ENCODE measurements around the gene VPS54. TPM values are rescaled to one million over a fixed set of nuclear protein-coding genes. Genes with fewer than 3 reads are reported as not detected.
A peak's percentile ranks its signal among the peaks of the same experiment; 100 is the strongest.

The VPS54 gene
- total RNA-seq, 6 donors from 2014 or later, result 10.3 to 43.7 (median 21.7) TPM

DNA sequence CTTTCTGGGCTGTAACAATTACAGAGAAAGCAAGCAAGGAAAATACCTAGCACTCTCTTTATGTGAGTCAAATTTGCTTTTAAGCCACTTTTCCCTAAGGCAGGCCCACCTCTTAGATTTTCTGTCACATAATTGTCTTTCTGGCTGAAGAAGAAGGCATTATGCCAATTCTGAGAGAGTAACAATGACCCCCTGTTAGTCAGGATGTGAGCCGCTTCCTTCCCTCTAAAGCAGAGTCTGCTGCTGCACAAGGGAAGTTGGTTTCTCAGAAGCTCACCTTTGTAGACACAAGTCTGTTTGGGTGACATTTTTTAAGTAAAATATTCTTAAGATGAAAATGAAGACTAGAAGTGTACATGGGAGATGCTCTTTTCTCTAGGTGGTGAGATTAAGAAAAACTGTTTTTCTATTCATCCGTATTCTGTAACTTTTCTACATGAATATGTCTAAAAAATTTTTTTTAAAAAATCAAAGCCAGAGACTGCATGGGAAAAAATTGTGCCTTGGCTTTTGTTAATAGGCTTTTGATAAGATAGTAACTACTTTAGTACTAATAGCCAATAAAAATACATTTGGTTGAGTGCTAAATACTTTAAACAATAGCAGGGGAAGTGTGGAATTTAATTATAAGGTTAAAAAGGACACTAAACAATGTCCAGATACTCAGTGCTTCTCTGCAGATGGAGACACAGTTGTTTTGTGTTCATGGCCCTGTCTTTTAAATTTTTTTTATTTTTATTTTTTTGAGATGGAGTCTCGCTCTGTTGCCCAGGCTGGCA is 33.4 kb upstream of the VPS54 start:
- peak overlapping the region in 2 of 4 donors; percentile 7 to 71 for H3K27ac ChIP-seq
- 68 to 78% methylated on average over 3 of the region's 3 CpGs for WGBS, 2 donors
- DNase-seq (no peak), ATAC-seq (ENCODE audit: low FRiP score in 2 of 2) (no peak)
- TF ChIP-seq POLR2AphosphoS5 (IDR thresholded peaks at IDR 0.05) (peak in 1 of 2 donors; percentile 64), POLR2A (IDR thresholded peaks at IDR 0.05) (no peak), EP300 (IDR thresholded peaks at IDR 0.05) (no peak), CTCF (IDR thresholded peaks at IDR 0.05) (no peak)
- H3K4me1 ChIP-seq, result peaks cover 0 to 10% (median 8%) of the 10 kb centered on the region in 4 donors
- H3K27me3 ChIP-seq, result no peaks in the 10 kb centered on the region
- H3K4me3 ChIP-seq, result no peak overlapping the region
- H3K36me3 ChIP-seq, result no peaks in the 10 kb centered on the region
- H3K9me3 ChIP-seq, result no peaks in the 10 kb centered on the region

- H3K27ac ChIP-seq, result no peak overlapping the region
- peak; percentile 69 to 91 (median 84) for TF ChIP-seq CTCF (IDR thresholded peaks at IDR 0.05)
- no peak for TF ChIP-seq POLR2A (IDR thresholded peaks at IDR 0.05)
- H3K4me1 ChIP-seq, result peaks cover 0 to 10% (median 7%) of the 10 kb centered on the region in 4 donors
- peak in 1 of 2 donors; percentile 60 for DNase-seq
- no peak overlapping the region for H3K4me3 ChIP-seq
- 2 to 3% methylated on average over 3 of the region's 3 CpGs for WGBS, 2 donors
- no peaks in the 10 kb centered on the region for H3K27me3 ChIP-seq
- no peaks in the 10 kb centered on the region for H3K36me3 ChIP-seq
- peak; percentile 51 to 91 for ATAC-seq (ENCODE audit: low FRiP score in 2 of 2)
- no peaks in the 10 kb centered on the region for H3K9me3 ChIP-seq
Observed at GRCh38 chr2:64049633-64050220, 30.5 kb upstream of the VPS54 start.

DNA sequence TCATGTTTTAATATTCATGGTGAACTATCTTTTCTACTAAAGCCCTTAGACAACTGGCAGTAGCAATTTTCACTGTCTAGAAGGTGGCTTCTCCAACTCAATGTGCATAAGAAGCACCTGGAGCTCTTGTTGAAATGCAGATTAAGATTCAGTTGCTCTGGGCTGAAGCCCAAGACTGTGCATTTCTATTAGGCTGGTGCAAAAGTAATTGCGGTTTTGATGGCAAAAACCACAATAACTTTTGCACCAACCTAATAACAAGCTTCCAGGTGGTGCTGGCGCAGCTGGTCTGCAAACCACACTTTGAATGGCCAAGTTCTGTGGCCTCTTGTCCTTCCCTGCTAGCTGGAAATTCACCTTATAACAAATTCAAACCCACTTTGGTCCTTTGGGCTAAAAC is 26.7 kb upstream of the VPS54 start:
- no peak for TF ChIP-seq POLR2A (IDR thresholded peaks at IDR 0.05)
- TF ChIP-seq CTCF (IDR thresholded peaks at IDR 0.05), result no peak
- no peak for TF ChIP-seq POLR2AphosphoS5 (IDR thresholded peaks at IDR 0.05)
- no peak for TF ChIP-seq EP300 (IDR thresholded peaks at IDR 0.05)

GRCh38 chr2:64040161-64040560 is 20.9 kb upstream of the VPS54 start:
- Histone ChIP-seq H3K4me3 (no peak overlapping the region), H3K27me3 (no peaks in the 10 kb centered on the region), H3K27ac (no peak overlapping the region), H3K4me1 (no peaks in the 10 kb centered on the region), H3K36me3 (no peaks in the 10 kb centered on the region), H3K9me3 (no peaks in the 10 kb centered on the region)
- WGBS, 2 donors, result 40 to 53% methylated on average over 3 of the region's 3 CpGs
- ATAC-seq (ENCODE audit: low FRiP score in 2 of 2), result no peak
- no peak for TF ChIP-seq CTCF (IDR thresholded peaks at IDR 0.05)
- TF ChIP-seq POLR2AphosphoS5 (IDR thresholded peaks at IDR 0.05), result no peak
- TF ChIP-seq POLR2A (IDR thresholded peaks at IDR 0.05), result no peak
- TF ChIP-seq EP300 (IDR thresholded peaks at IDR 0.05), result no peak
- no peak for DNase-seq

More for the DNA sequence above, 26.7 kb upstream of the VPS54 start:
- ATAC-seq (ENCODE audit: low FRiP score in 2 of 2) (no peak), DNase-seq (no peak)
- H3K36me3 ChIP-seq, result no peaks in the 10 kb centered on the region
- no peak overlapping the region for H3K4me3 ChIP-seq
- H3K4me1 ChIP-seq, result peaks cover 0 to 7% (median 4%) of the 10 kb centered on the region in 4 donors
- H3K9me3 ChIP-seq, result no peaks in the 10 kb centered on the region
- H3K27me3 ChIP-seq, result no peaks in the 10 kb centered on the region
- H3K27ac ChIP-seq, result no peak overlapping the region
- 97 to 100% methylated on average over 2 of the region's 2 CpGs for WGBS, 2 donors
